SK-N-SH (cell line): ENCODE results near the gene TPBG. TPM values are rescaled to one million over a fixed set of nuclear protein-coding genes. Genes with fewer than 3 reads are reported as not detected.

Experiments used
- CTCF ChIA-PET: fragments of 300-600, 350-600 bp; formaldehyde crosslinking; extraction: SDS; loops from one replicate; lab custom pipeline; 2021; lab: Yijun Ruan, JAX
- POLR2A ChIA-PET: fragments of 350-600 bp; sonication (Branson Sonifier 250); formaldehyde crosslinking; extraction: SDS; loops from one replicate; lab custom pipeline; 2020; ENCODE audit warnings: antibody characterized with exemption, inconsistent platforms; lab: Yijun Ruan, JAX
- DNase-seq: peaks from one replicate; pipeline ENCODE4 v3.0.0; 2012
- H2AFZ ChIP-seq: fragments of 200-600 bp; sonication (generic); 2 replicates; pipeline ENCODE4 v1.8.1; 2016; ENCODE audit warnings: antibody characterized with exemption, mild to moderate bottlenecking, low read depth
- H3F3A ChIP-seq: fragments of 200-600 bp; sonication (generic); replicated peaks from 2 replicates; pipeline ENCODE3; 2016; ENCODE audit warnings: antibody characterized with exemption, mild to moderate bottlenecking; ENCODE audit not compliant: insufficient read depth
- H3K27ac ChIP-seq, 2 experiments: fragments of 200-500 bp in 1 of 2; fragments of 200-600 bp in 1 of 2; sonication (Bioruptor generic) in 1 of 2; sonication (generic), shearing (Covaris generic) in 1 of 2; 2 replicates each; pipeline versions ENCODE4 v1.5.1 to v1.6.1; 2014 to 2016; ENCODE audit warnings: low read depth in 2 of 2, inconsistent platforms in 1 of 2, low read length in 1 of 2, mild to moderate bottlenecking in 1 of 2, mixed read lengths in 1 of 2
- H3K27me3 ChIP-seq: fragments of 200-600 bp; sonication (generic), shearing (Covaris generic); 2 replicates; pipeline ENCODE4 v1.6.1; 2016; ENCODE audit warnings: mixed run types; ENCODE audit not compliant: insufficient read depth
- H3K36me3 ChIP-seq, 2 experiments: fragments of 200-500 bp in 1 of 2; fragments of 200-600 bp in 1 of 2; sonication (Bioruptor generic) in 1 of 2; sonication (generic) in 1 of 2; replicated peaks in 1 of 2; 2 replicates each; pipeline versions ENCODE3 to v1.5.1; 2014 to 2016; ENCODE audit warnings: low read length in 1 of 2, mild to moderate bottlenecking in 1 of 2; ENCODE audit not compliant: insufficient read depth in 2 of 2, control insufficient read depth in 1 of 2
- H3K4me1 ChIP-seq, 2 experiments: fragments of 200-500 bp in 1 of 2; fragments of 200-600 bp in 1 of 2; sonication (Bioruptor generic) in 1 of 2; sonication (generic), shearing (Covaris generic) in 1 of 2; 2 replicates each; pipeline versions ENCODE4 v1.5.1 to v1.6.1; 2014 to 2016; ENCODE audit warnings: low read depth in 1 of 2, low read length in 1 of 2, mixed run types in 1 of 2; ENCODE audit not compliant: insufficient read depth in 2 of 2, control insufficient read depth in 1 of 2
- H3K4me2 ChIP-seq: fragments of 200-600 bp; sonication (generic), shearing (Covaris generic); 2 replicates; pipeline ENCODE4 v1.6.1; 2017; ENCODE audit warnings: mixed run types
- H3K4me3 ChIP-seq, 2 experiments: fragments of 200-500 bp in 1 of 2; fragments of 200-600 bp in 1 of 2; sonication (Bioruptor generic) in 1 of 2; sonication (generic), shearing (Covaris generic) in 1 of 2; 2 replicates each; pipeline versions ENCODE4 v1.5.1 to v1.8.1; 2014 to 2016; ENCODE audit warnings: low read depth in 2 of 2, inconsistent platforms in 1 of 2, low read length in 1 of 2, mild to moderate bottlenecking in 1 of 2, mixed read lengths in 1 of 2, moderate library complexity in 1 of 2
- H3K79me2 ChIP-seq: fragments of 200-600 bp; sonication (generic); 2 replicates; pipeline ENCODE4 v1.8.1; 2017; ENCODE audit warnings: mild to moderate bottlenecking; ENCODE audit not compliant: insufficient read depth
- H3K9ac ChIP-seq: fragments of 200-600 bp; sonication (generic); 2 replicates; pipeline ENCODE4 v1.6.1; 2017; ENCODE audit warnings: mixed run types
- H3K9me2 ChIP-seq: fragments of 200-600 bp; sonication (generic); 2 replicates; pipeline ENCODE4 v1.6.1; 2017; ENCODE audit warnings: mixed run types
- H3K9me3 ChIP-seq: fragments of 200-600 bp; sonication (generic); 2 replicates; pipeline ENCODE4 v1.6.1; 2017; ENCODE audit warnings: mixed run types, mild to moderate bottlenecking, moderate library complexity
- H4K20me1 ChIP-seq: fragments of 200-600 bp; sonication (generic); 2 replicates; pipeline ENCODE4 v1.6.1; 2017; ENCODE audit warnings: mild to moderate bottlenecking, mixed run types; ENCODE audit not compliant: insufficient read depth
- CHD2 ChIP-seq: fragments of 150-350 bp; IDR thresholded peaks from 2 replicates; pipeline ENCODE4 v1.6.1; 2018; ENCODE audit warnings: low read length; ENCODE audit not compliant: partially characterized antibody
- CTCF ChIP-seq: fragments of 200-600 bp; sonication (generic); IDR thresholded peaks from 2 replicates; pipeline ENCODE4 v1.6.1; 2017; ENCODE audit warnings: antibody characterized with exemption, mild to moderate bottlenecking, moderate library complexity
- FOSL2 ChIP-seq: IDR thresholded peaks from 2 replicates; pipeline ENCODE4 v1.4.0; 2012; ENCODE audit warnings: low read depth, mild to moderate bottlenecking, moderate library complexity, borderline replicate concordance
- FOXM1 ChIP-seq: IDR thresholded peaks from 2 replicates; pipeline ENCODE4 v1.4.0; 2012; ENCODE audit warnings: low read depth, mild to moderate bottlenecking
- GABPA ChIP-seq: IDR thresholded peaks from 2 replicates; pipeline ENCODE4 v1.4.0; 2012; ENCODE audit warnings: low read depth, mild to moderate bottlenecking
- GATA2 ChIP-seq: sonication (generic); formaldehyde crosslinking; IDR thresholded peaks from 2 replicates; pipeline ENCODE4 v1.5.0; 2020; ENCODE audit warnings: mild to moderate bottlenecking, missing genetic modification reagents
- JUND ChIP-seq: IDR thresholded peaks from 2 replicates; pipeline ENCODE4 v1.4.0; 2012
- NRF1 ChIP-seq: IDR thresholded peaks from 2 replicates; pipeline ENCODE4 v1.6.1; 2012; ENCODE audit warnings: low read depth, mild to moderate bottlenecking, low read length
- POLR2AphosphoS5 ChIP-seq: IDR thresholded peaks from 2 replicates; pipeline ENCODE4 v1.6.1; 2012; ENCODE audit warnings: low read depth, low read length
- RAD21 ChIP-seq: IDR thresholded peaks from 2 replicates; pipeline ENCODE4 v1.6.1; 2012; ENCODE audit warnings: mild to moderate bottlenecking, low read length
- RCOR1 ChIP-seq: fragments of 150-350 bp; IDR thresholded peaks from 2 replicates; pipeline ENCODE4 v1.6.1; 2017; ENCODE audit warnings: antibody characterized with exemption, low read length
- RFX5 ChIP-seq: IDR thresholded peaks from 2 replicates; pipeline ENCODE4 v1.6.1; 2012; ENCODE audit warnings: mild to moderate bottlenecking, improper control_type of control experiment, low read length
- RXRA ChIP-seq: IDR thresholded peaks from 2 replicates; pipeline ENCODE4 v1.4.0; 2012; ENCODE audit warnings: low read depth, mild to moderate bottlenecking, borderline replicate concordance
- SMC3 ChIP-seq: IDR thresholded peaks from 2 replicates; pipeline ENCODE4 v1.6.1; 2012; ENCODE audit warnings: low read depth, low read length, improper control_type of control experiment
- TAF1 ChIP-seq: IDR thresholded peaks from 2 replicates; pipeline ENCODE4 v1.6.1; 2012; ENCODE audit warnings: low read depth, mild to moderate bottlenecking, low read length, moderate library complexity, borderline replicate concordance
- TCF12 ChIP-seq: IDR thresholded peaks from 2 replicates; pipeline ENCODE4 v1.4.0; 2012
- WGBS: methylation state at CpG from one replicate; pipeline ENCODE4 v1.1.6; 2017; ENCODE audit warnings: low lambda C conversion rate; 5-methylcytosine and 5-hydroxymethylcytosine counted together
- polyA plus RNA-seq, 3 experiments: library from polyadenylated mRNA; depleted of rRNA; stranded (reverse); fragments of >200 nt; gene quantifications; 2 replicates each; pipeline ENCODE4 v1.2.3, GENCODE V29; 2012

Gene TPBG
- polyA plus RNA-seq, 1 of the 3 experiments (the other 2 are of a cell fraction) = 128 TPM

GRCh38 chr6:82329766-82330165 lies 33.9 kb upstream of the TPBG start:
- Histone ChIP-seq H3K4me3 (no peak overlapping the region), H2AFZ (no peak overlapping the region), H4K20me1 (no peaks in the 10 kb centered on the region), H3K4me2 (no peak overlapping the region), H3K9ac (no peak overlapping the region), H3K9me2 (no peaks in the 10 kb centered on the region), H3K4me1 (0 out of 4 replicates have a peak, but pooled peaks cover 0 to 9% of the 10 kb centered on the region in 2 experiments), H3K9me3 (no peaks in the 10 kb centered on the region), H3K79me2 (no peaks in the 10 kb centered on the region), H3K27me3 (no peaks in the 10 kb centered on the region), H3F3A (no peaks in the 10 kb centered on the region), H3K27ac (no peak overlapping the region), H3K36me3 (no peaks in the 10 kb centered on the region)
- CTCF ChIA-PET = no interaction called here
- POLR2A ChIA-PET = no interaction called here
- no peak for DNase-seq
- 81% methylated on average over 4 of the region's 4 CpGs for WGBS
- TF ChIP-seq POLR2AphosphoS5 (no peak), GATA2 (CRISPR knock-in tag) (no peak), RFX5 (no peak), FOXM1 (no peak), GABPA (no peak)

GRCh38 chr6:82330171-82330804 lies 33.3 kb upstream of the TPBG start:
- TF ChIP-seq TAF1 = no peak
- no peak for TF ChIP-seq TCF12
- TF ChIP-seq RCOR1 = no peak

GRCh38 chr6:82331031-82331773 lies 32.4 kb upstream of the TPBG start:
- Histone ChIP-seq H3K27ac (no peak overlapping the region), H3K36me3 (no peaks in the 10 kb centered on the region), H3K9ac (no peak overlapping the region), H3K27me3 (no peaks in the 10 kb centered on the region), H3K79me2 (no peaks in the 10 kb centered on the region), H2AFZ (peak overlapping the region; percentile 49; the same call in 1 of the 2 replicates), H3K4me3 (no peak overlapping the region), H3K9me2 (no peaks in the 10 kb centered on the region), H3F3A (no peaks in the 10 kb centered on the region), H3K4me2 (no peak overlapping the region), H4K20me1 (no peaks in the 10 kb centered on the region), H3K9me3 (no peaks in the 10 kb centered on the region), H3K4me1 (0 out of 4 replicates have a peak, but pooled peaks cover 0 to 9% of the 10 kb centered on the region in 2 experiments)
- CTCF ChIA-PET = interaction anchor here (0.9 kb wide), 1 partner anchor 726 kb away, joined by 3 read pairs; no protein-coding TSS in a partner anchor
- WGBS = 54% methylated on average over 2 of the region's 2 CpGs
- TF ChIP-seq CHD2 (no peak), SMC3 (peak; percentile 42), POLR2AphosphoS5 (no peak), NRF1 (no peak), RAD21 (peak; percentile 53), CTCF (peak; percentile 32), FOSL2 (no peak), RXRA (no peak), JUND (no peak), GATA2 (CRISPR knock-in tag) (no peak)
- POLR2A ChIA-PET = no interaction called here
- DNase-seq = no peak

More at GRCh38 chr6:82330171-82330804, 33.3 kb upstream of the TPBG start:
- H2AFZ ChIP-seq = no peak overlapping the region
- no peaks in the 10 kb centered on the region for H3K36me3 ChIP-seq
- POLR2A ChIA-PET = no interaction called here
- H3K79me2 ChIP-seq = no peaks in the 10 kb centered on the region
- no peaks in the 10 kb centered on the region for H3K27me3 ChIP-seq
- H4K20me1 ChIP-seq = no peaks in the 10 kb centered on the region
- WGBS = 100% methylated on average over 2 of the region's 2 CpGs
- DNase-seq = no peak
- H3K4me3 ChIP-seq = no peak overlapping the region
- no peak overlapping the region for H3K27ac ChIP-seq
- CTCF ChIA-PET = no interaction called here
- no peak overlapping the region for H3K9ac ChIP-seq
- no peak overlapping the region for H3K4me2 ChIP-seq
- 0 out of 4 replicates have a peak, but pooled peaks cover 0 to 9% of the 10 kb centered on the region in 2 experiments for H3K4me1 ChIP-seq
- H3F3A ChIP-seq = no peaks in the 10 kb centered on the region
- no peaks in the 10 kb centered on the region for H3K9me2 ChIP-seq
- no peaks in the 10 kb centered on the region for H3K9me3 ChIP-seq
